ENCODE results near the gene PTPRD.

DNA sequence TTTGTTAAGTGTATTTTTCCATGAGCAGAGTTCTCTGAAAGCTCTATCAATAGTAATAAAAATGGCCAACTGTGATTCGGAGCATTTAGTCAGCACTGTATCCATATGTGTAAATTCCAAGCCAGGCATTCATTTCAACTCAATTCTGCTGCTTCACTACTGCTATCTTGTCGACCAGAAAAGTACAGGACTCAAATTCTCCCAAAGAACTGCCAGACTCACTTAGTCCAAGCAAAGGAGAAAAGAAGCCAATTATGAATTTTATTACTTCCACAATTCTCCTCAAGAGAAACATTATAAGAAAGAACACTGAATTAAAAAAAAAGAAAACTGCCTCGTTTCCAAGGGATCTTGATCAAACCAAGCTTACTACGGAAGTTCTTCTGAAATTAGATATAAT lies 1906.9 kb downstream of the PTPRD start:
- no peak for TF ChIP-seq CTCF (conservative IDR thresholded peaks at IDR 0.05; ENCODE audit: low read length)
- TF ChIP-seq EZH2phosphoT487 (IDR thresholded peaks at IDR 0.05; ENCODE audit: borderline replicate concordance) = no peak

Data from Loucy (cell line).